ENCODE results near the gene STRAP. TPM values are rescaled to one million over a fixed set of nuclear protein-coding genes. Genes with fewer than 3 reads are reported as not detected.

Gene STRAP
- total and polyA plus RNA-seq, 4 donors: 33.5 to 63.8 (median 48.1) TPM

- TF ChIP-seq RXRA (IDR thresholded peaks at IDR 0.05) (peak; percentile 56 to 68), ZBTB33 (IDR thresholded peaks at IDR 0.05) (no peak), HNF4A (conservative IDR thresholded peaks at IDR 0.05) (peak; percentile 70 to 76), MAX (IDR thresholded peaks at IDR 0.05) (peak; percentile 11), EGR1 (IDR thresholded peaks at IDR 0.05; ENCODE audit: low read depth in 2 of 2) (no peak), HNF4G (IDR thresholded peaks at IDR 0.05) (peak; percentile 36), RAD21 (IDR thresholded peaks at IDR 0.05) (peak; percentile 2 to 34), SP1 (IDR thresholded peaks at IDR 0.05) (peak; percentile 60)
- WGBS: 5% methylated on average over 1 of the region's 1 CpG
- no peak for DNase-seq (ENCODE audit: low spot score)
- Histone ChIP-seq H3K9ac (ENCODE audit: low read depth in 1 of 2, low read length in 2 of 2) (no peak overlapping the region), H3K9me3 (ENCODE audit: control insufficient read depth in 4 of 4, low read length in 3 of 4) (no peaks in the 10 kb centered on the region), H3K27ac (ENCODE audit: low read depth in 1 of 2, low read length in 2 of 2) (no peak overlapping the region), H3K4me3 (ENCODE audit: low read depth in 1 of 3, low read length in 3 of 3) (no peak overlapping the region), H3K27me3 (ENCODE audit: control insufficient read depth in 4 of 4, insufficient read depth in 4 of 4, low read length in 3 of 4) (no peaks in the 10 kb centered on the region), H3K4me1 (ENCODE audit: control insufficient read depth in 4 of 4, insufficient read depth in 4 of 4, low read length in 3 of 4) (peaks cover 4 to 37% (median 26%) of the 10 kb centered on the region in 4 donors), H3K36me3 (ENCODE audit: control insufficient read depth in 4 of 4, insufficient read depth in 3 of 4, low read depth in 1 of 4, low read length in 3 of 4) (no peaks in the 10 kb centered on the region)
These were observed 20.8 kb upstream of the STRAP start for GRCh38 chr12:15861404-15861803.

- DNase-seq (ENCODE audit: low spot score): no peak
- Histone ChIP-seq H3K9me3 (ENCODE audit: control insufficient read depth in 4 of 4, low read length in 3 of 4) (no peaks in the 10 kb centered on the region), H3K4me3 (ENCODE audit: low read depth in 1 of 3, low read length in 3 of 3) (no peak overlapping the region), H3K36me3 (ENCODE audit: control insufficient read depth in 4 of 4, insufficient read depth in 3 of 4, low read depth in 1 of 4, low read length in 3 of 4) (no peaks in the 10 kb centered on the region), H3K9ac (ENCODE audit: low read depth in 1 of 2, low read length in 2 of 2) (no peak overlapping the region), H3K4me1 (ENCODE audit: control insufficient read depth in 4 of 4, insufficient read depth in 4 of 4, low read length in 3 of 4) (peaks cover 4 to 37% (median 26%) of the 10 kb centered on the region in 4 donors), H3K27ac (ENCODE audit: low read depth in 1 of 2, low read length in 2 of 2) (peak overlapping the region; percentile 52 to 60), H3K27me3 (ENCODE audit: control insufficient read depth in 4 of 4, insufficient read depth in 4 of 4, low read length in 3 of 4) (no peaks in the 10 kb centered on the region)
- TF ChIP-seq EGR1 (IDR thresholded peaks at IDR 0.05; ENCODE audit: low read depth in 2 of 2) (no peak), JUND (IDR thresholded peaks at IDR 0.05) (peak; percentile 59 to 88), HNF4A (conservative IDR thresholded peaks at IDR 0.05) (peak; percentile 99 to 100), GABPA (IDR thresholded peaks at IDR 0.05 in 1 of 2, conservative IDR thresholded peaks at IDR 0.05 in 1 of 2) (peak; percentile 30 to 61), FOXA2 (IDR thresholded peaks at IDR 0.05) (peak; percentile 72), RXRA (IDR thresholded peaks at IDR 0.05) (peak; percentile 92 to 93), HNF4G (IDR thresholded peaks at IDR 0.05) (peak; percentile 96), ZBTB33 (IDR thresholded peaks at IDR 0.05) (peak; percentile 91), SP1 (IDR thresholded peaks at IDR 0.05) (peak; percentile 91), RAD21 (IDR thresholded peaks at IDR 0.05) (peak; percentile 51 to 67), MAX (IDR thresholded peaks at IDR 0.05) (peak; percentile 77), TAF1 (conservative IDR thresholded peaks at IDR 0.05) (peak; percentile 34), FOXA1 (IDR thresholded peaks at IDR 0.05) (peak; percentile 66), YY1 (IDR thresholded peaks at IDR 0.05) (peak; percentile 72), NR2F2 (IDR thresholded peaks at IDR 0.05) (peak; percentile 46)
- TF ChIP-seq, protein P1, sequence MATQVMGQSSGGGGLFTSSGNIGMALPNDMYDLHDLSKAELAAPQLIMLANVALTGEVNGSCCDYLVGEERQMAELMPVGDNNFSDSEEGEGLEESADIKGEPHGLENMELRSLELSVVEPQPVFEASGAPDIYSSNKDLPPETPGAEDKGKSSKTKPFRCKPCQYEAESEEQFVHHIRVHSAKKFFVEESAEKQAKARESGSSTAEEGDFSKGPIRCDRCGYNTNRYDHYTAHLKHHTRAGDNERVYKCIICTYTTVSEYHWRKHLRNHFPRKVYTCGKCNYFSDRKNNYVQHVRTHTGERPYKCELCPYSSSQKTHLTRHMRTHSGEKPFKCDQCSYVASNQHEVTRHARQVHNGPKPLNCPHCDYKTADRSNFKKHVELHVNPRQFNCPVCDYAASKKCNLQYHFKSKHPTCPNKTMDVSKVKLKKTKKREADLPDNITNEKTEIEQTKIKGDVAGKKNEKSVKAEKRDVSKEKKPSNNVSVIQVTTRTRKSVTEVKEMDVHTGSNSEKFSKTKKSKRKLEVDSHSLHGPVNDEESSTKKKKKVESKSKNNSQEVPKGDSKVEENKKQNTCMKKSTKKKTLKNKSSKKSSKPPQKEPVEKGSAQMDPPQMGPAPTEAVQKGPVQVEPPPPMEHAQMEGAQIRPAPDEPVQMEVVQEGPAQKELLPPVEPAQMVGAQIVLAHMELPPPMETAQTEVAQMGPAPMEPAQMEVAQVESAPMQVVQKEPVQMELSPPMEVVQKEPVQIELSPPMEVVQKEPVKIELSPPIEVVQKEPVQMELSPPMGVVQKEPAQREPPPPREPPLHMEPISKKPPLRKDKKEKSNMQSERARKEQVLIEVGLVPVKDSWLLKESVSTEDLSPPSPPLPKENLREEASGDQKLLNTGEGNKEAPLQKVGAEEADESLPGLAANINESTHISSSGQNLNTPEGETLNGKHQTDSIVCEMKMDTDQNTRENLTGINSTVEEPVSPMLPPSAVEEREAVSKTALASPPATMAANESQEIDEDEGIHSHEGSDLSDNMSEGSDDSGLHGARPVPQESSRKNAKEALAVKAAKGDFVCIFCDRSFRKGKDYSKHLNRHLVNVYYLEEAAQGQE (IDR thresholded peaks at IDR 0.05): peak; percentile 62
- TF ChIP-seq, protein P2, sequence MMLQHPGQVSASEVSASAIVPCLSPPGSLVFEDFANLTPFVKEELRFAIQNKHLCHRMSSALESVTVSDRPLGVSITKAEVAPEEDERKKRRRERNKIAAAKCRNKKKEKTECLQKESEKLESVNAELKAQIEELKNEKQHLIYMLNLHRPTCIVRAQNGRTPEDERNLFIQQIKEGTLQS (IDR thresholded peaks at IDR 0.05): peak; percentile 65
- TF ChIP-seq, protein P3, sequence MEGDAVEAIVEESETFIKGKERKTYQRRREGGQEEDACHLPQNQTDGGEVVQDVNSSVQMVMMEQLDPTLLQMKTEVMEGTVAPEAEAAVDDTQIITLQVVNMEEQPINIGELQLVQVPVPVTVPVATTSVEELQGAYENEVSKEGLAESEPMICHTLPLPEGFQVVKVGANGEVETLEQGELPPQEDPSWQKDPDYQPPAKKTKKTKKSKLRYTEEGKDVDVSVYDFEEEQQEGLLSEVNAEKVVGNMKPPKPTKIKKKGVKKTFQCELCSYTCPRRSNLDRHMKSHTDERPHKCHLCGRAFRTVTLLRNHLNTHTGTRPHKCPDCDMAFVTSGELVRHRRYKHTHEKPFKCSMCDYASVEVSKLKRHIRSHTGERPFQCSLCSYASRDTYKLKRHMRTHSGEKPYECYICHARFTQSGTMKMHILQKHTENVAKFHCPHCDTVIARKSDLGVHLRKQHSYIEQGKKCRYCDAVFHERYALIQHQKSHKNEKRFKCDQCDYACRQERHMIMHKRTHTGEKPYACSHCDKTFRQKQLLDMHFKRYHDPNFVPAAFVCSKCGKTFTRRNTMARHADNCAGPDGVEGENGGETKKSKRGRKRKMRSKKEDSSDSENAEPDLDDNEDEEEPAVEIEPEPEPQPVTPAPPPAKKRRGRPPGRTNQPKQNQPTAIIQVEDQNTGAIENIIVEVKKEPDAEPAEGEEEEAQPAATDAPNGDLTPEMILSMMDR (IDR thresholded peaks at IDR 0.05; ENCODE audit: low read depth, low read length, missing input control): no peak
- 21% methylated on average over 1 of the region's 1 CpG for WGBS
These were observed 19.3 kb upstream of the STRAP start for GRCh38 chr12:15862840-15863239.

Data from liver (tissue), 9 donors.